NB4 (cell line): ENCODE measurements around the gene TFF1.

ENCODE experiments used
- DNase-seq: peaks from one replicate; pipeline ENCODE4 v3.0.0; 2010; ENCODE audit warnings: low read depth
- H3K4me3 ChIP-seq: one replicate; pipeline ENCODE4 v1.5.1; 2011; ENCODE audit warnings: mild to moderate bottlenecking, low read depth, low read length, moderate library complexity
- MAX ChIP-seq: IDR thresholded peaks from 2 replicates; pipeline ENCODE4 v1.6.1; 2011; ENCODE audit warnings: low read depth, low read length
- MYC ChIP-seq: IDR thresholded peaks from 2 replicates; pipeline ENCODE4 v1.6.1; 2011; ENCODE audit warnings: low read depth, low read length
- POLR2A ChIP-seq: IDR thresholded peaks from 2 replicates; pipeline ENCODE4 v1.6.1; 2011; ENCODE audit warnings: mild to moderate bottlenecking; ENCODE audit not compliant: insufficient read length; ENCODE audit errors: extremely low read depth
- TF ChIP-seq, protein P1 (sequence below): IDR thresholded peaks from one replicate; pipeline ENCODE4 v1.5.1; 2012; ENCODE audit warnings: low read depth, low read length

Gene TFF1

DNA sequence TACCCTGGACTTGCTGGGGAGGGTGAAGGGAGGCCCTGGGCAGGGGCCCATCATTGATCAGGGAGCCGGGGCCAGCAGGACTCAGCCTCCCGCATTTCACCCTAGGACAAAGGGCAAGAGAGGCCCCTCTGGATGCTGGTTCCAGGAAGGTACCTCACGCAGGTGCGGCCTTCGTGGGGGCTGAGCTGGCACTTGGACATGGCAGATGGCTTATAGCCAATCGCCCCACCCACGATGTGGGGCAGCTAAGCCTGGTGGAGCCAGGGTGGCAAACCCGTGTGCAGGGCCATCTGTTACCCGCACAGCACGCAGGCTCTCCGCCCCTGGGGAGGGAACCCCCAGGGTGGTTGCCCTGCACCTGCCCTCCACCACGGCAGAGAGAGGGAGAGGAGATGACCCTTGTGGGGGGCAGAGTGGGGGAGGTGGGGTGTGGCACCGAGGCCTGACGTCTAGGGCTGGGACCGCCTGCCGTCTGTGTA is 53.7 kb downstream of the TFF1 start:
- DNase-seq: no peak
- no peak overlapping the region for H3K4me3 ChIP-seq
- TF ChIP-seq MYC: no peak
- no peak for TF ChIP-seq POLR2A
- TF ChIP-seq, protein P1, sequence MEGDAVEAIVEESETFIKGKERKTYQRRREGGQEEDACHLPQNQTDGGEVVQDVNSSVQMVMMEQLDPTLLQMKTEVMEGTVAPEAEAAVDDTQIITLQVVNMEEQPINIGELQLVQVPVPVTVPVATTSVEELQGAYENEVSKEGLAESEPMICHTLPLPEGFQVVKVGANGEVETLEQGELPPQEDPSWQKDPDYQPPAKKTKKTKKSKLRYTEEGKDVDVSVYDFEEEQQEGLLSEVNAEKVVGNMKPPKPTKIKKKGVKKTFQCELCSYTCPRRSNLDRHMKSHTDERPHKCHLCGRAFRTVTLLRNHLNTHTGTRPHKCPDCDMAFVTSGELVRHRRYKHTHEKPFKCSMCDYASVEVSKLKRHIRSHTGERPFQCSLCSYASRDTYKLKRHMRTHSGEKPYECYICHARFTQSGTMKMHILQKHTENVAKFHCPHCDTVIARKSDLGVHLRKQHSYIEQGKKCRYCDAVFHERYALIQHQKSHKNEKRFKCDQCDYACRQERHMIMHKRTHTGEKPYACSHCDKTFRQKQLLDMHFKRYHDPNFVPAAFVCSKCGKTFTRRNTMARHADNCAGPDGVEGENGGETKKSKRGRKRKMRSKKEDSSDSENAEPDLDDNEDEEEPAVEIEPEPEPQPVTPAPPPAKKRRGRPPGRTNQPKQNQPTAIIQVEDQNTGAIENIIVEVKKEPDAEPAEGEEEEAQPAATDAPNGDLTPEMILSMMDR: no peak
- no peak for TF ChIP-seq MAX
